ENCODE results near the gene ST7.

The ST7 gene

GRCh38 chr7:117259615-117260014 lies 306.3 kb downstream of the ST7 start:
- DNase-seq, result no peak

DNA sequence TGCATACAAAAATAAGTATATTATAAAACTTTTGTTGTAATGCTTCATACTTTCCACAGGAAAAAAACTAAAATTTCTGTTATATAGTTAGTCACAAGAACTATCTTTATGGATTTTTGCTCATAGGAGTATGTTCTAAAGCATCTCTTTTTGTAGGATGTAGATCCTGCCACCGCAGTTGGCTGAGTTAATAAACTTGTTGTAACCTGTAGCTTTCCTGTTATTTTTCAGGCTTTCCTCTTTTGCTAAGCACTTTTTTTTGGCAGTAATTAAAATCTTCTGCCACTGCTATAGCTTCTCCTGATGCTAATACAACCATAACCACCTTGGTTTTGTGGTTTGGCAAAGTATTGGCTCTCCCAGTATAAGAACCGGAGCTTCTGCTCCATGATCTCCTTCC lies 309.2 kb downstream of the ST7 start:
- no peak for DNase-seq

- DNase-seq, result no peak
Measured at GRCh38 chr7:117264716-117265115, 311.4 kb downstream of the ST7 start.

DNA sequence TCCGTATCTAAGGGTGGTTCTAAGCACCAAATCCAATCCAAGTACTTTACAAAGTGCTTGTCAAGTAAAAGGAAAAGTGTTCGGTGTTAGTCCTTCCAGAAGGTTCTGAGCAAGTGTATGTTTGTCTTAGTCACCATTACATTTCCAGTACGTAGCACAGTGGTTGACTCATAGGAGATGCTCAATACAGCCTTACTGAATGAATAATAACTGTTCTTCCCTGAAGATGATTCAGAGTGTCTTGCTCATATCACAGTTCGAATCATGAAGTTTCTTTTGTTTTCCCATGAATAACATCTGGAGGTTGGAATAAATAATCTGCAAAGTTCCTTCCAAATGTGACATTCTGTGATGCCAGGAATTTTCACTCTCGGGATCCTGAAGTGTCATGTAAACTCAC lies 316.1 kb downstream of the ST7 start:
- DNase-seq, result peak in 2 of 56 donors; percentile 3 to 26

DNA sequence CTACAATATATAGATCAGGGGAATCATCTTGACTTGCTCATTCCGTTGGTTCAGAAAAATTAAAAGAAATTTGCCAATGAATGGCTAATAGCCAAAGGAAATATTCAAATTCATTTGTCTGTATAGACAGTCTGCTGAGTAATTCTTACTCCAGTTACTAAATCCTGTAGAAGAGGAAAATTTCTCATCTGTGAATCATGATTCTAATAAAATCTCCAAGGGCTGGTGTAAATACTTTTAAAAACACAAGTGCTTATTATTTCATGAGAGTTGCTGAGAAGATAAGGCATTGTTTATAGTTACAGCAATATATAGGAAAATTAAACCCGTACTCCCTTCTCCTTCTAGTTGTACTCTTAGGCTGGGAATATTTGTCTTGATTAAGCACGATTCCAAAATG lies 316.6 kb downstream of the ST7 start:
- DNase-seq, result no peak

DNA sequence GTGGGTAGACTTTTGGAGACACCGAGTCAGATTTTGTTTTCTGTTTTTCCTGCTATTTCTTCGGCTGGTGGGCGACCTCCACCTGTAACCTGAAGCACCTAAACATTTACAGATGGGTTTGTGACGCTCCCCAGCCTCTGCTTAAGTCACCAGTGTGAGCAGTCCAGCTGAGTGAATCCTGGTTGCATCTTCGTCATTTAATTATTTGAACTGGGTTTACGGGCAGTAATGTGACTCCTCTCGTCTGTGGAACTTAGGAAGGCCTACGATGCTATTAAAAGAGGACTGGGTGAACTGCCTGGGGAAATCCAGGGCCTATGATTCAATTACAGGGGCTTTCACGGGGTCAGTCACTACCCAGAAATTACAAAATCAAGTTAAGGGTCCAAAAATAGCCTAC lies 317.1 kb downstream of the ST7 start:
- DNase-seq, result no peak

- no peak for DNase-seq
Measured at GRCh38 chr7:117271566-117271965, 318.3 kb downstream of the ST7 start.

DNA sequence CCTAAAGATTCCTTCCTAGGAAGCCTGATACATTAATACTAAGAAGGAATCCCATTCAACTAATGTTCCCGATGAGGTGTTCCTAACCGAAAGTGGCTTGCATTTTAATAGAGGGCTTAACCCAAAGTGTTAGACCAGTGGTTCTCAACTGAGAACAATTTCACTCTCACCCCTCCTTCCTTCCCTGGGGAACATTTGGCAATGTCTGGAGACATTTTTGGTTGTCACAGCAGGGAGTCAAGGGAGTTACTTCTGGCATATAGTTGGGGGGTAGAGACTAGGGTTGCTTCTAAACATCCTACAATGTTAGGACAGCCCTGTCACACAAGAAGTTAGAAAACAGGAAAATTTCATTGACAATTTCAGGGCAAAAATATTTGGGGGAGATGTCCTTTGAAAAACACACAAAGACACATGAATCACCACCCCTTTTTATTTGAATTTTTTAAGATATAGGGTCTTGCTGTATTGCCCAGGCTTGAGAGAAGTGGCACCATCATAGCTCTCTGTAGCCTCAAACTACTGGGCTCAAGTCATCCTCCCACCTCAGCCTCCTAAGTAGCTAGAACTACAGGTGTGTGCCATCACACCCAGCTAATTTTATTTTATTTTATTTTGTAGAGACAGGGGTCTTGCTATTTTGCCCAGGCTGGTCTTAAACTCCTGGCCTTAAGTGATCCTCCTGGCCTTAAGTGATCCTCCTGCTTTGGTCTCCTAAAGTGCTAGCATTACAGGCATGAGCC lies 318.9 kb downstream of the ST7 start:
- DNase-seq, result no peak

DNA sequence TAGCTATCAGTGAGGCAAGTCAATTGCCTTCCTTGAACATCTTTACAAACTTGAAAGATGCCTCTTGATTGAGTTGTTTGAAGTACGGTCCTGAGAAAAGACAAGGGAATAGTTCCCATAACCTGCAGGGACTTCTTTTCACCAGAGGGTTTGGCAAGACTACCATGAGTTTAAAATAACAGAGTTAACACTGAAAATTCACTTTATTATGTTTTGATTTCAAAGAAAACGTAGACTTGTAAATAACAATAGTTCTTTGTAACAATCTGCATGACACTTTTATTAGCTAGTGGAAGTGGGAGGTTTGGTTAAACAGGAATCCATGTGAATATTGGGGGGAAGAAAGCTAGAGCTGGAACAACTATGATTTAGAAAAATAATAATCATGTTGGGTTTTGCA lies 320.0 kb downstream of the ST7 start:
- DNase-seq, result no peak

DNA sequence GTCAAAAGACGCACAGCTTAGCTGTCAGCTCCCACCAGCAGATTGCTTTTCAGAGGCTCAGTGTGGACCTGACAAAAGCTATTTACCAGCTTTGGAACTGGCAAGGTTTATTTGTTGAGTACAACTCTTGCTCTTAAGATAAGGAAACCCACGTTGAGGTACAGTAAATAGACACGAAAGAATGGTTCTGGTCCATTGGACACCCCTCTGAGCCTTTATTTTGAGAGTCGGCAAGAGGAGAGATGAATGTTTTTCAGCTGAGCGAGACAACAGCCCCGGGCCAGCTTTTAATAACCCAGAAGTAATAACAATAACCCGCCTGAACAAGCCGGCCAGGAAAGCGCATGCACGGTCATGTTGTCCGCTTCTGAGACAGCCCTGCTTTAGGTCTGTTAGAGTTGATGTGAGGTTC lies 320.5 kb downstream of the ST7 start:
- DNase-seq, result no peak

GRCh38 chr7:117274951-117275350 lies 321.6 kb downstream of the ST7 start:
- DNase-seq, result no peak

- DNase-seq, result no peak
Measured at GRCh38 chr7:117277576-117277975, 324.3 kb downstream of the ST7 start.

GRCh38 chr7:117278040-117278439 lies 324.7 kb downstream of the ST7 start:
- no peak for DNase-seq

- DNase-seq, result no peak
Measured at GRCh38 chr7:117279203-117279602, 325.9 kb downstream of the ST7 start.

Data from nucleus accumbens (tissue), 56 donors.